Measurements from ENCODE around the gene MTCL1. TPM values are rescaled to one million over a fixed set of nuclear protein-coding genes. Genes with fewer than 3 reads are reported as not detected.

Gene MTCL1
- total and polyA plus RNA-seq, 2 of the 8 experiments (the other 6 are each of a cell fraction or from before 2014, with no cell fraction given) = 16.6 to 60.8 TPM

DNA sequence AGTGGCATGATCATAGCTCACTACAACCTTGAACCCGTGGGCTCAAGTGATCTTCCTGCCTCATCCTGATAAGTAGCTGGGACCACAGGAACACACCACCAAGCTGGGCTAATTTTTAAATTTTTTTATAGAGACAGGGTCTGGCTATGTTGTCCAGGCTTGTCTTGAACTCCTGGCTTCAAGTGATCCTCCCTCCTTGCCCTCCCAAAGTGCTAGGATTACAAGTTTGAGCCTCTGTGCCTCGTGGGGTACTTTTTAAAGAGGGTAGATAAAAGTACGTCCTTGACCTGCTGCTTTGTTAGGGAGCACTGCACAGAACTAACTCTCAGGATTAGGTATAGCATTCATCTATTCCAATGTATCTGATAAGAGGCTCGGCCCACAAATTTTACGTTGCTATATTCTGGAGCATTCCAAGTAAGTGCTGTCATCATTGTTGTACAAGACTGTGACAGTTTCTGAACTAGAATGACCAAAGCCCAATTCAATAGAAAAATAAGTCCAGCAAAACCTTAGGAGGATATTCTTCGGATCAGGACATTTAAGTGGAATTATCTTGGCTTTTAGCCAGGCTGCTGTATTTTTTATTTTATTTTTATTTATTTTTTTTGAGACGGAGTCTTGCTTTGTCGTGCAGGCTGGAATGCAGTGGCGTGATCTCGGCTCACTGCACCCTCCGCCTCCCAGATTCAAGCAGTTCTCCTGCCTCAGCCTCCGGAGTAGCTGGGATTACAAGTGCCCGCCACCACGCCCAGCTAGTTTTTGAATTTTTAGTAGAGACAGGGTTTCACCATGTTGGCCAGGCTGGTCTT, 4.1 kb downstream of the MTCL1 start:
- Histone ChIP-seq H3K23ac (ENCODE audit: insufficient read length) (no peak overlapping the region), H3K9me3 (ENCODE audit: insufficient read depth in 2 of 2, low read depth in 1 of 2, low read length in 1 of 2) (0 out of 4 replicates have a peak, but pooled peaks cover 0 to under 1% of the 10 kb centered on the region in 2 experiments), H2AFZ (ENCODE audit: low read length) (no peak overlapping the region), H3K27me3 (replicated peaks in 1 of 4; ENCODE audit: control insufficient read depth in 3 of 4, extremely low read depth in 1 of 4, insufficient read depth in 3 of 4, low read length in 3 of 4) (peaks cover 0 to 7% (median 3%) of the 10 kb centered on the region in 4 experiments; a peak in 4 of 7 replicates), H4K8ac (ENCODE audit: extremely low read depth, insufficient read depth, low read length) (no peak overlapping the region), H2AK5ac (ENCODE audit: low read depth, low read length) (no peak overlapping the region), H3K4ac (replicated peaks; ENCODE audit: insufficient read length, low read depth, low read length) (no peak overlapping the region), H3K79me2 (ENCODE audit: control insufficient read depth in 1 of 2, insufficient read depth in 2 of 2, low read length in 2 of 2) (peaks cover 6 to 60% of the 10 kb centered on the region in 2 experiments; a peak in 3 of 4 replicates), H3K4me2 (ENCODE audit: insufficient read depth in 1 of 2, low read depth in 2 of 2, low read length in 2 of 2) (peak overlapping the region in 1 of 2 experiments; percentile 81; a peak in 1 of 4 replicates), H3K56ac (replicated peaks; ENCODE audit: insufficient read length, low read depth, low read length) (no peak overlapping the region), H3K4me1 (replicated peaks in 1 of 4; ENCODE audit: control insufficient read depth in 3 of 4, insufficient read depth in 4 of 4, low read length in 3 of 4) (peaks cover 2 to 22% (median 11%) of the 10 kb centered on the region in 4 experiments), H3K36me3 (ENCODE audit: control insufficient read depth in 2 of 4, insufficient read depth in 4 of 4, low read length in 3 of 4) (peaks cover 0 to 6% (median 0%) of the 10 kb centered on the region in 4 experiments; a peak in 2 of 8 replicates), H2BK12ac (ENCODE audit: low read depth, low read length) (no peak overlapping the region), H3K27ac (ENCODE audit: low read depth, low read length) (no peak overlapping the region), H2BK5ac (ENCODE audit: low read depth, low read length) (no peak overlapping the region), H3K9ac (replicated peaks in 1 of 4; ENCODE audit: extremely low read depth in 1 of 4, low read depth in 3 of 4, low read length in 3 of 4) (no peak overlapping the region), H3K14ac (ENCODE audit: insufficient read length) (no peak overlapping the region), H4K91ac (replicated peaks; ENCODE audit: insufficient read length, low read length) (no peak overlapping the region), H3K23me2 (ENCODE audit: low read depth, low read length) (peaks cover 7% of the 10 kb centered on the region), H2BK15ac (ENCODE audit: low read length) (no peak overlapping the region), H2BK20ac (ENCODE audit: low read length) (no peak overlapping the region), H2BK120ac (replicated peaks; ENCODE audit: low read depth, low read length) (no peak overlapping the region), H3K79me1 (ENCODE audit: low read depth, low read length) (peaks cover 2% of the 10 kb centered on the region; the same call in 1 of the 2 replicates), H4K20me1 (replicated peaks in 1 of 2; ENCODE audit: control insufficient read depth in 1 of 2, insufficient read depth in 2 of 2, low read length in 2 of 2) (peaks cover 0 to 2% of the 10 kb centered on the region in 2 experiments), H3K18ac (ENCODE audit: extremely low read depth, low read length) (peak overlapping the region; percentile 71; the same call in 1 of the 2 replicates), H4K5ac (ENCODE audit: insufficient read length, low read depth, low read length) (no peak overlapping the region), H3K4me3 (ENCODE audit: extremely low read depth in 1 of 4, insufficient read depth in 2 of 4, low read depth in 3 of 4, low read length in 4 of 4) (no peak overlapping the region)
- DNase-seq (ENCODE audit: low read depth in 1 of 2, low spot score in 2 of 2) (no peak), FAIRE-seq (no peak)
- ChIA-PET POLR2A (ENCODE audit: partially characterized antibody) (interaction anchor here (2.7 kb wide), 1 partner anchor 12 kb away, joined by 12 read pairs; no protein-coding TSS in a partner anchor), CTCF (ENCODE audit: partially characterized antibody) (interaction anchor here (0.7 to 3.3 kb wide), 5 partner anchors 8 to 356 kb away, joined by 3 to 26 read pairs (median 3); no protein-coding TSS in a partner anchor)
- WGBS, 2 experiments (ENCODE audit: extremely low coverage in 1 of 2, insufficient coverage in 1 of 2, insufficient read length in 1 of 2, insufficient replicate concordance in 2 of 2, low coverage in 1 of 2, low lambda C conversion rate in 2 of 2, missing lambda C conversion rate in 1 of 2) = 95% methylated on average over 14 of the region's 14 CpGs; no CpG with 5 or more reads in 1 of the 2 experiments
- TF ChIP-seq YY1 (IDR thresholded peaks at IDR 0.05; ENCODE audit: low read depth, low read length) (no peak), PHF8 (conservative IDR thresholded peaks at IDR 0.05; ENCODE audit: low read depth, low read length) (no peak), SIRT6 (IDR thresholded peaks at IDR 0.05; ENCODE audit: low read length) (no peak), BRCA1 (IDR thresholded peaks at IDR 0.05; ENCODE audit: low read depth, low read length) (no peak), BACH1 (IDR thresholded peaks at IDR 0.05; ENCODE audit: low read length) (no peak), FOSL1 (IDR thresholded peaks at IDR 0.05; ENCODE audit: insufficient read depth, low read depth, low read length) (no peak), CBX5 (IDR thresholded peaks at IDR 0.05; ENCODE audit: low read depth, low read length) (no peak), TAF1 (IDR thresholded peaks at IDR 0.05; ENCODE audit: low read depth, low read length) (no peak), POLR2A (IDR thresholded peaks at IDR 0.05; ENCODE audit: control extremely low read depth in 1 of 2, low read depth in 2 of 2, low read length in 2 of 2) (no peak), SUZ12 (IDR thresholded peaks at IDR 0.05; ENCODE audit: low read length) (no peak), RFX5 (IDR thresholded peaks at IDR 0.05; ENCODE audit: borderline replicate concordance, low read depth, low read length) (no peak), SP1 (IDR thresholded peaks at IDR 0.05; ENCODE audit: low read depth, low read length) (no peak), TEAD4 (IDR thresholded peaks at IDR 0.05; ENCODE audit: low read depth, low read length) (no peak)
